ENCODE data around the gene SEM1. TPM values are rescaled to one million over a fixed set of nuclear protein-coding genes. Genes with fewer than 3 reads are reported as not detected.
"Not testable (repeated sequence)": the region's sequence is repeated elsewhere in the genome, so short reads cannot be mapped to it uniquely, and the experiment has no call there.

Gene SEM1
- total RNA-seq, 1 experiment from 2014 or later, result 267 TPM

DNA sequence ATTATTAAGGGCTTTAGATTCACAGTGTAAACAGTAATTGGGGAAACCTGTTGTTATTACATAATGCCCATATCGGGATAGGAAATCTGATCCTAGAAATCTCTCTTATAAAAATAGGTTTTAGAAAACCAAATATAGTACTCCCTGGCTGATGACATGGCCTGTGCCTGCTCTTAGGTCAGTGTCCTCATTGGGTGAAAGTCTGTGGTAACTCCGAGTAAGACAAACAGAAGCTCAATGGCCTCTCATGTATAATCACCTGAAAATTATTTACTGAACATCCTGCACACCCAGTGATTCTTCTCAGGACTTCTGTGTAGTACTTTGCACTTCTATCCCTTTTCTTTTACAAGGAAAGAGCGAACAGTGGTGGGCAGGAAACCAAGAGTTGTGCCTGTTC, 37.8 kb downstream of the SEM1 start:
- in situ Hi-C loops (cut with HindIII; ENCODE audit: low pct_unique_long_range_greater_than_20kb, low sequenced_read_pairs), result no loop called here
- DNase-seq (ENCODE audit: low read depth, low spot score), result no peak

DNA sequence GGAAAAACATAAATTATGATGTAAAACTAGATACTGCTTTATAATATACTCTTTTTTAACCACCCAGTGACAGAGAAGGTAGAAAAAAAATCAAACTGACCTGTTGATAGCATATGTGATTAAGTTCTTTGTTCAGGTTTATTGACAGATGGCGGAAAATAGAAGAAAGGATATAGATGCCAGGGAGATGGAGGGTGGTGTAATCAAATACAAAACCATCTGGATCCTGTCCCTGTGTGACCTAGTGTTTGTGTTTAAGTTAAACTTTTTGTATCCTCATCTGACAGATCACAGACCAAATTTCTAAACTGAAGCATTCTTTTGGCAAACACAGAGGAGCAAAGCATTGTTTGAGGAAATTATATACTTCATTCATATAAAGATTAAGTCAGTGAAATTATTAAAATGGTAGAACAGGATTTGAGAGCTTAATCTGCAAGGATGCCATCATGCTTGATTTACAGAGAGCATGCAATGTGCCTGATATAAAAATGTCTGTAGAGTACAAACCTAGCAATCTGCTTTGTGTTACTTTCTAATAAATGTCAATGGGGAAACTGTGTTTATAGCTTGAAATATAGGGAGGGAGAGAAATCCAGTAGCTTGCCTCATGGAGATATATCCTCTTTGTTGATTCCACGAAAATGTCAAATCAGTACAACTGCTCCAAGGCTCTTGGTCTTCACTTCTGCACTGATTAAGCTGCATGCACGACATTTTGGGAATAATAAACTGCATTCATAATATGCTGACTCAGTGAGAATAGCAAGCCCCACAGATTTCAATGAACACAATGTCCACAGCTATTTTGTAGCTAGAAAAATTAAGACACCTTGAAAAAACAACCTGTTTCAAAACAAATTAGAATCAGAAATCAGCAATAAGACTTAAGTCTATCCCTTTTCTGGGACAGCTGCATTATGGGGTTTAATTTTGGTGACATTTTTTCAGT, 39.0 kb downstream of the SEM1 start:
- DNase-seq (ENCODE audit: low read depth, low spot score), result peak; percentile 25
- in situ Hi-C loops (cut with HindIII; ENCODE audit: low pct_unique_long_range_greater_than_20kb, low sequenced_read_pairs), result no loop called here

DNA sequence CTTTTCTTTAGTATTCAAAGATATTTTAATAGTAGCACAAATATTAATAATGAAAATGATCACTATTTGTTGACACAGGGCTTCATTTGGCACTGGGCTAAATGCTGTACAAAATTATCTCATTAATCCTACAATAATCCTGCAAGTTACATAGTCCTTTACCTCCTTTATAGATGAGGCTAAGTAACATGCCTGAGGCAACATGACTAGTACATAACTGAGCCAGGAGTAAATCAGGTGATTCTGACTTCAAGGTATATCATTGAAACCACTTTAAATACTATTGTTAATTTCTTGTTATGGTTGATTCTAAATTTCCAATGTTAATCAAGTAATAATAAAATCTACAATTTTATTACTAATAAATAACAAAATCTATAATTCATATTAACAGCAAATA, 39.8 kb downstream of the SEM1 start:
- in situ Hi-C loops (cut with HindIII; ENCODE audit: low pct_unique_long_range_greater_than_20kb, low sequenced_read_pairs), result no loop called here
- DNase-seq (ENCODE audit: low read depth, low spot score), result no peak

DNA sequence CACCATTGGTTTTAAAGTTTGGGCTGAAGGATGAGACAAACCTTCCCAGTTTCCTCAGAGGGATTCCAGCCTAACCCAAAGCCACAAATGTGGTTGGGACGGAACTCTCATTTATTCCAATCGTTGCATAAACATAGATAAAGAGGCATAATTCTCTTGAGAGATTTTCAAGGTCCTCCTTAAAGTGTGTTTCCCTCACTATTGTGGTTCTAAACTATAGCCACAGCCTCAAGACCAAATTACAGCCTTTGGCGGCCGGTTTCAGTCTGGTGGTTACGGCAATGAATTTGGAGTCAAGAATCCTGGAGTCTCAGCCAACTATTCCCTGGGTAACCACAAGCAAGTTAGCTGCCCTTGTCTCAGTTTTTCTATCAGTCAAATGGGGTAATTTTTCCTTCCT, 42.6 kb downstream of the SEM1 start:
- no peak for DNase-seq (ENCODE audit: low read depth, low spot score)

DNA sequence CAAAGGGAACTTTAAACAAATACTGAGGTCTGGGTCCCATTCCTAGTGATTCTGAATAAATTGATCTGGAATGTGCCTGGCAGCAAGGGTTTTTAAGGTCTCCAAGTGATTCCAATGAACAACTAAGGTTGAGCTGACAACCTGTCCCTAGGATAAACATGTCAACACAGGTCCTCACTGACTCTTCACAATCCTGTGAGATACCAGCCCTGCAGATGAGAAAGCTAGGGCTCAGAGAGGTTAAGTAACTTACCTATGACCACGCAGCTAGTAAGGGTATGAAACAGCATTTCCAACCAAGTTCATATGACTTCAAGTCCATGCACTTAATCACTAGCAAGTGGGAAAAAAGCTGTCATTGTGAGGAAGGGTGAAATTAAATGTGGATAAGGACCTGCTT, 44.0 kb downstream of the SEM1 start:
- in situ Hi-C loops (cut with HindIII; ENCODE audit: low pct_unique_long_range_greater_than_20kb, low sequenced_read_pairs), result no loop called here
- no peak for DNase-seq (ENCODE audit: low read depth, low spot score)

More for the DNA sequence above, 42.6 kb downstream of the SEM1 start:
- in situ Hi-C loops (cut with HindIII; ENCODE audit: low pct_unique_long_range_greater_than_20kb, low sequenced_read_pairs), result no loop called here

DNA sequence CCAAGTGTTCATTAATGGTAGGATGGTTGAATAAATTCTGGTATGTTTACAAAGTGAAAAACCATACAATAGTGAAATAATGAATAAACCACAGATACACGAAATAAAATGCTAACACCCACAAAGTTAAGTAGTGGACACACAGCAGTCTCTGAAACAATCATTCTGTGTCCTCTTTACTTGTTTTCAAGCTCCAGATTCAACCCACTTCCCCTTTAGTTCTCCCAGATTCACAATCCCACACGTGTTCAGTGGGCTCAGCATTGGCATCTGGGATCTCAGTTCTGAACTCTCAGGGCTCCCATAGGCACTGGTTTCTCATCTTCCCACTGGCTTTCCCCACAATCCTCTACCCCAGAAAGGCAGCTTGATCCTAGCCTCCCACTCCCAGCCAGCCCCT, 44.9 kb downstream of the SEM1 start:
- DNase-seq (ENCODE audit: low read depth, low spot score), result no peak
- in situ Hi-C loops (cut with HindIII; ENCODE audit: low pct_unique_long_range_greater_than_20kb, low sequenced_read_pairs), result no loop called here

DNA sequence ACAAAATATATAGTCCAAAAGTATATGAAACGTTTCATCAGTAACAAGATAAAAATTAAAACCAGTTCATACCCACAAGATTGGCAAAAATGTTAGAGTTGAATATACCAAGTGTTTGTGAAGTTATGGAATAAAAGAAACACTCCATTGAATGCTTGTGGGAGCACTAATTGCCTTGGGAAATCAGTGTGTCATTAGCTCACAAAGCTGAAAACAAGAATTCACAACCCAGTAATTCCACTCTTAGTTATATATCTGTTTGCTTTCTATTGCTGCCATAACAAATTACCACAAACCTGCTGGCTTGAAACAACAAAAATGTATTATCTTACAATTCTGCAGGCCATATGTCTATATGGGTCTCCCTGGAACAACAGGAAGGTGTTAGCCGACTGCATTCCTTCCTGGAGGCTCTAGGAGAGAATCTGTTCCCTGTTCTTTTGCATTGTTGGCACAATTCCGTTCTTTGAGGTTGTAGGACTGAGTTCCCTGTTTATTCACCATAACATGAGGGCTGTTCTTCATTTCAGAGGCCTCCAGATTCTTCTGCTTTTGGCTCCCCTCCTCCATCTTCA, 45.7 kb downstream of the SEM1 start:
- DNase-seq (ENCODE audit: low read depth, low spot score), result no peak
- in situ Hi-C loops (cut with HindIII; ENCODE audit: low pct_unique_long_range_greater_than_20kb, low sequenced_read_pairs), result no loop called here

DNA sequence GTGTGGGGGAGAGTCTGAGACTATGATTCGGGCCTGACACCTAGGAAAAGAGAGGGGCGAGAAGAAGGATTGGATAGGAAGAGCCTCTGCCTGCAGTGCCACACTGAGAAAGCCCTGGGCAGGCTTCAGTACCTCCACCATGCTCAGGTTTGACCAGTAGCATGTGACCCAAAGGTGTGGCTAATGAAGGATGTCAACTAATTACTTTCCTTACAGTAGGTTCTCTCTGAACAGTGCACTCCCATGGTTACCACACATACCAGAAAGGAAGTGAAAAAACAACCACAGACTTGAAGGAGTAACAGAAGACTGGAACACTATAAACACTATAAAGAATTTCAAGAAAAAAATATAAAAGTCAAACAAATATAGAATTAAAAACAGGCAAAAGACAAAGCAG, 46.2 kb downstream of the SEM1 start:
- in situ Hi-C loops (cut with HindIII; ENCODE audit: low pct_unique_long_range_greater_than_20kb, low sequenced_read_pairs), result no loop called here

DNA sequence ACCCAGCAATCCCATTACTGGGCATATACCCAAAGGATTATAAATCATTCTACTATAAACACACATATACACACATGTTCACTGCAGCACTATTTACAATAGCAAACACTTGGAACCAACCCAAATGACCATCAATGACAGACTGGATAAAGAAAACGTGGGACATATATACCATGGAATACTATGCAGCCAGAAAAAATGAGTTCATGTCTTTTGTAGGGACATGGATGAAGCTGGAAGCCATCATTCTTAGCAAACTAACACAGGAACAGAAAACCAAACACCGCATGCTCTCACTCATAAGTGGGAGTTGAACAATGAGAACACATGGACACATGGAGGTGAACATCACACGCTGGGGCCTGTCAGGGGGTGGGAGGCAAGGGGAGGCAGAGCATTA, 47.5 kb downstream of the SEM1 start:
- in situ Hi-C loops (cut with HindIII; ENCODE audit: low pct_unique_long_range_greater_than_20kb, low sequenced_read_pairs); DNase-seq (ENCODE audit: low read depth, low spot score): not testable (repeated sequence)

More for the DNA sequence above, 46.2 kb downstream of the SEM1 start:
- DNase-seq (ENCODE audit: low read depth, low spot score), result no peak

DNA sequence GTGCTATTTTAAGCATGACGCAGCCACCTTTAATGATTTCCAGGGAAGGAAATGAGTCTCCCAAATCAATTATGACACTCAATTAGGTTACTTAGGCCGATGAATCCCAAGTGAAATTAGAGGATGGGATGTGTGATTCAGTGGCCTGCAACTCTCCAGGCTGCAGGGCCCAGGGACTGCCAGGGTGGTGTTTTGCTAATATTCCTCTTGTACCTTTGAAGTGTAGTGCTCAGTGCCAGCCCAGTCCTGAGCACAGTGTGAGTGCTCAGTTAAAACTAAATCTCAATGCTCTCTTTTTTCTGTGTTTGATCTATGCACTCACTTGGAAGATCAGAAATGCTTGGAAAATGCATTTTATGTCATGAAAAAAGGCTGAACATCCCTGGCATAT, 51.6 kb downstream of the SEM1 start:
- no peak for DNase-seq (ENCODE audit: low read depth, low spot score)
- in situ Hi-C loops (cut with HindIII; ENCODE audit: low pct_unique_long_range_greater_than_20kb, low sequenced_read_pairs), result no loop called here

DNA sequence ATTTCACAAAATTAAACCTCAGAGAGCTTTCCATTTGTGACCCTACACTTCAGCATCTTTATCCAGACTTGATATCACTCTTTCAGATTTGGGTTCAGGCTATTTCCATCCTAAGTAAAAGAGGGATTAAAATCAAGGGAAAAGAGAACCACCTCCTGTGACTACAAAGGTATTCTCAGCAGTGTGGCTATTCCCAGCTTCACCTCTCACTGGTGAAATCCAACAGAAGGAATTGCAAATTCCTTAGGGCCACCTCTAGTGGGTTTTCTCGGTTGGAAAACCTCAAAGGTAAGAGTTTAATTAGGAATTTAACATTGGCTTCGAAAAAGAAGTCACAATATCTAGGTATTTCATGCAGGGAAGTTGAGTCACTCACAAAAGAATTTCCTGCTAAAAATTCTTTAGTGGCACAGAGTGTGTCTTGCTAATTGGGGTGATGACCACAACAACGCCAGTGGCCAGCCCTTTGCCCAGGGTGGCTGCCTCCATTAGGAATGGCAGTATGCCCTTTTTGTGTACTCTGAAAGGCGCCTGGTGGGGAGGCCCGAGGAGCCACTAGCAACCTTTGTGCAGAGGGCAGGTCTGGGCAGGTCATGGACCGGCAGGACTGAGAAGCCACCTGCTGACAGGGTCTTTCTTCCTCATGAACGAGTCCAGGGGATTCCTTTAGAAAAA, 52.2 kb downstream of the SEM1 start:
- no peak for DNase-seq (ENCODE audit: low read depth, low spot score)
- in situ Hi-C loops (cut with HindIII; ENCODE audit: low pct_unique_long_range_greater_than_20kb, low sequenced_read_pairs), result no loop called here

DNA sequence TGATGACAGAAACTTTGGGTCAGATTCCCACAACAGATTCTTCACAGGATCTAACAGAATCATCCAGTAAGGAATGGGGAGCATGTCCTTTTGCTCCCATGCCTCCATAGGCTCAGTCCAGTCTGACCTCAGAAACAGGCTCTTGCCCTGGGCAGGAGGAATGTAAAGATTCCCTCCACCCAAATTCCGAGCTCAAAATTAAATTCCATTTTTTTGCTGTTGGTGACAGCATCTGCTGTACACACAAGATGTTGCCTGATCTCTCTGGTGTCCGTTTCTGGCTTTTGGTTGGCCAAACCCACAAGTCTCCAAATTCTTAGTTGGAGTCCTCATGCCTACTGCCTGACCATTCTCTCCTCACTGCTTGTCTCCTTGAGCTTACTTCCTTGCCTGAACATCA, 53.7 kb downstream of the SEM1 start:
- DNase-seq (ENCODE audit: low read depth, low spot score), result no peak
- in situ Hi-C loops (cut with HindIII; ENCODE audit: low pct_unique_long_range_greater_than_20kb, low sequenced_read_pairs), result no loop called here

DNA sequence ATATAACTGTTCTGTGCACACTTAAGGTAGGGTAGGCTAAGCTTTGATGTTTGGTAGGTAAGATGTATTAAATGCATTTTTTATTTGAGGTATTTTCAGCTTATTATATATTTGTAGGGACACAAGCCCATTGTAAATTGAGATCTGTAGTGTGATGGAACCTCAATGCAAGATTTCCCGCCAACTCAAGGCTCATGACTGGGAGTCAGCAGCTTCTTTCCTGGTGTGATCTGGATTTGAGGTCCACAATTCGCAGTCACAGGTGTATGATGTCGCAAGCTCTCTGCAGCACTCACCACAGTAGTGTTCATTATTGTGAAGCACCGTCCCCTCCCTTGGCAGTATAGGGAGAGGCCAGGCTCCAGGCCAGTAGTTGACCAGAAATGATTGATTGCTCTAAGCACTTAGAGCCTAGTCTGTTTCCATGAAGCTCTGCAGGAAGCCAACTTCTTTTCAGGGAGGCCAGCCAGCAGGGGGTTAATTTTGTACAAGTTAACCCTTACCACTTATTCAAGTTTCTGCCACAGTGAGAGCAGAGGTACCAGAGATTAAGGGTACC, 54.9 kb downstream of the SEM1 start:
- in situ Hi-C loops (cut with HindIII; ENCODE audit: low pct_unique_long_range_greater_than_20kb, low sequenced_read_pairs), result no loop called here
- no peak for DNase-seq (ENCODE audit: low read depth, low spot score)

DNA sequence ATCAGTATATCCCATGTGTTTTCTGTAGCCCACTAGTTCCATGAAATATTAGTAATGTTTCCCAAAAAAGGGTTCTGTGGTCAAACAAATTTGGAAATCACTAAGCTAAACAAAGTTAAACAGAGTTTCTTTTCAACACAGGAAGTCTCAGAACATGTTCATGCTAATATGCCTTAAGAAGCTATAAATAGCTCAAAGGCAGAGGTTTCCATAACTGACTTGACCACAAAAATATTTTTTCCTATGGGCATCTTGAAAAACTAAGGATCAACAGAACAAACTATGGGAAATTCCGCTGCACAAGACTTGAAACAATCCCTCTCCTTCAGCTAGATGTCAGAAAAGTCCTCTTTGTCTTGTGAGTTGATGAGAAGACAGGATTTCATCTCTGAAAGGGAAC, 59.7 kb downstream of the SEM1 start:
- DNase-seq (ENCODE audit: low read depth, low spot score), result peak; percentile 54
- in situ Hi-C loops (cut with HindIII; ENCODE audit: low pct_unique_long_range_greater_than_20kb, low sequenced_read_pairs), result no loop called here

DNA sequence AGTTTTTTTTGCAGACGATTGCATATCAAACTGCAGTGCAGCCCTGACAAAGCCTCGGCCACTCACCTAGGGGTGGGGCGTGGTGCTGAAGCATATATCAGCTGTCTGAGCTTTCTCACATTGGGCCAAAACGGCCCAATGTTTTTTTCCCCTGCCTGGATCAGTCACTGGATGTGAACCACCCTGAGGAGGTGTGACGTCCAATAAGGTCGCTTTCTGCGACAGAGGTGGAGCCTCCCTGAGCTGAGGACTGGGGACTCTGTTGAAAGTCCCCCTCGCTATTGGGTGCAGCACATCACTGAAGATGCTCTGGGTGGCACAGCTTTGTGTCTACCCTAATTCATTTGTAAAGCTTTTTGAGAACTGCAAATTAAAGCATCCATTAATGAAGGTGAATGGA, 60.9 kb downstream of the SEM1 start:
- in situ Hi-C loops (cut with HindIII; ENCODE audit: low pct_unique_long_range_greater_than_20kb, low sequenced_read_pairs), result no loop called here
- no peak for DNase-seq (ENCODE audit: low read depth, low spot score)

DNA sequence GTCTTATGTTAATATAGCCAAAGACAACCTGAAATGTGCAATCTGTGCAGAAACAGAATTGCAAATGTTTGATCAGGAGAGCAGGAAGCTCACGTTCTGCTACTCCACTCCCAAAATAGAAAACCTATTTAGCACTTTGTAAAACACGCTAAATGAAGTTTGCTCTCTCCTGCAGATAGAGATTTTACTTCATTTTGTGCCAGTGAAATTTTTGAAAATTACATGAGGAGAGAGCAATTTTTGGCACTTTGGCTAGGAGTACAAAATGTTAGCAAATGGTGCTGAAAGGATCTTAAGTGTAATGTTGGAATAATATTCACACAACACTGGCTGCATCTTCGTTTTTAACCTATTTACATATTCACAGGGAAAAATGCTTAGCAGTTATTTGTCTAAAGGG, 61.9 kb downstream of the SEM1 start:
- no peak for DNase-seq (ENCODE audit: low read depth, low spot score)
- in situ Hi-C loops (cut with HindIII; ENCODE audit: low pct_unique_long_range_greater_than_20kb, low sequenced_read_pairs), result no loop called here

DNA sequence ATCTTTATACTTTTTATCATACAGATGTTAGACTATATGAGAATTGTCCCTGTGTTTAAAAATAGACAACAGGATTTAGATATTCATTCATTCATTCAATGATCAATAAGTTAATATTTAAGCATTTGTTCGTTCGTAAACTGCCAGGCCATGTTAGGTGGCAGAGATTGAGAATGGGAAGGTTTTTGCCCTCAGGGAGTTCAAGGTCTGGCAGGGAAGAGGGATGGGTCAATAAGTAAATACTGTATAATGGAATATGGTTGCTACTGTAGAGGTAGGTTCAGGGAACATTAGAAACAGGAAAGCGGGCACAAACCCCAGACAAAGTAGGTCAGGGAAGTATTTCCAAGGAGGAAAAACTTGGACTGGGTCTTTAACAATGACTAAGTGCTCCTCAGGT, 64.6 kb downstream of the SEM1 start:
- DNase-seq (ENCODE audit: low read depth, low spot score), result no peak
- in situ Hi-C loops (cut with HindIII; ENCODE audit: low pct_unique_long_range_greater_than_20kb, low sequenced_read_pairs), result no loop called here

DNA sequence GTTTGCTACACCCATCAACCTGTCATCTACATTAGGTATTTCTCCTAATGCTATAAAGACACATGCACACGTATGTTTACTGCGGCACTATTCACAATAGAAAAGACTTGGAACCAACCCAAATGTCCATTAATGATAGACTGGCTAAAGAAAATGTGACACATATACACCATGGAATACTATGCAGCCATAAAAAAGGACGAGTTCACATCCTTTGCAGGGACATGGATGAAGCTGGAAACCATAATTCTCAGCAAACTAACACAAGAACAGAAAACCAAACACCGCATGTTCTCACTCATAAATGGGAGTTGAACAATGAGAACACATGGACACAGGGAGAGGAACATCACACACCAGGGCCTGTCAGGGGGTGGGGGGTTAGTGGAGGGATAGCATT, 66.2 kb downstream of the SEM1 start:
- in situ Hi-C loops (cut with HindIII; ENCODE audit: low pct_unique_long_range_greater_than_20kb, low sequenced_read_pairs); DNase-seq (ENCODE audit: low read depth, low spot score): not testable (repeated sequence)
